Fibroblast of pulmonary artery (primary cell): Measurements from ENCODE around the gene RIPOR2.

Experiments
- DNase-seq: peaks from one replicate; pipeline ENCODE4 v3.0.0-alpha.2; 2010; ENCODE audit warnings: low read depth
- H3K4me3 ChIP-seq: replicated peaks from 2 replicates; pipeline ENCODE4 v1.5.1; 2011; ENCODE audit warnings: low read depth, mild to moderate bottlenecking, control low read depth, low read length, moderate library complexity
- TF ChIP-seq, protein P1 (sequence below): IDR thresholded peaks from 2 replicates; pipeline ENCODE4 v1.5.1; 2011; ENCODE audit warnings: mild to moderate bottlenecking, control low read depth, low read length, inconsistent platforms; ENCODE audit errors: missing control alignments

RIPOR2 gene

GRCh38 chr6:24906314-24906713 lies 29.4 kb downstream of the RIPOR2 start:
- TF ChIP-seq, protein P1, sequence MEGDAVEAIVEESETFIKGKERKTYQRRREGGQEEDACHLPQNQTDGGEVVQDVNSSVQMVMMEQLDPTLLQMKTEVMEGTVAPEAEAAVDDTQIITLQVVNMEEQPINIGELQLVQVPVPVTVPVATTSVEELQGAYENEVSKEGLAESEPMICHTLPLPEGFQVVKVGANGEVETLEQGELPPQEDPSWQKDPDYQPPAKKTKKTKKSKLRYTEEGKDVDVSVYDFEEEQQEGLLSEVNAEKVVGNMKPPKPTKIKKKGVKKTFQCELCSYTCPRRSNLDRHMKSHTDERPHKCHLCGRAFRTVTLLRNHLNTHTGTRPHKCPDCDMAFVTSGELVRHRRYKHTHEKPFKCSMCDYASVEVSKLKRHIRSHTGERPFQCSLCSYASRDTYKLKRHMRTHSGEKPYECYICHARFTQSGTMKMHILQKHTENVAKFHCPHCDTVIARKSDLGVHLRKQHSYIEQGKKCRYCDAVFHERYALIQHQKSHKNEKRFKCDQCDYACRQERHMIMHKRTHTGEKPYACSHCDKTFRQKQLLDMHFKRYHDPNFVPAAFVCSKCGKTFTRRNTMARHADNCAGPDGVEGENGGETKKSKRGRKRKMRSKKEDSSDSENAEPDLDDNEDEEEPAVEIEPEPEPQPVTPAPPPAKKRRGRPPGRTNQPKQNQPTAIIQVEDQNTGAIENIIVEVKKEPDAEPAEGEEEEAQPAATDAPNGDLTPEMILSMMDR, result no peak
- no peak for DNase-seq
- H3K4me3 ChIP-seq, result no peak overlapping the region

DNA sequence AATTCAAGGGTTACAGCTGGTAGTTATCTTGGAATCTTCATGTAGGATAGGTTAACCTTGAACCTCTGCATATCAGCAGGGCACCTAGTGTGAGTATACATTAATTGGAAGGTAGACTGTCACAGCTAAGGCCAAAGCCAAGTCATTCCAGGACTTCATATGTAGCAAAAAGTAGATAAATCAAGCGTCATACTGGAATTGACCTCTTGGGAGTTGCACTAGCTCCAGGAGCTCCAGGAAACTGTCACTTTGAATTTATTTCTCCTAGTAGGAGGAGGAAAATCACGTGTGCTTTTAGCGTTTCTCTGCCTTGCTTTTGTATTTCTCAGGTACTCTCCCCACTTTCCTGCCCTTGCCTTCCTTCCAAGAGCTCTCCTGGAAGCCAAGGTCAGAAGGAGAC lies 30.3 kb downstream of the RIPOR2 start:
- TF ChIP-seq, protein P1, result no peak
- H3K4me3 ChIP-seq, result no peak overlapping the region
- no peak for DNase-seq

GRCh38 chr6:24903681-24904080 lies 32.1 kb downstream of the RIPOR2 start:
- TF ChIP-seq, protein P1, result no peak
- DNase-seq, result no peak
- no peak overlapping the region for H3K4me3 ChIP-seq

DNA sequence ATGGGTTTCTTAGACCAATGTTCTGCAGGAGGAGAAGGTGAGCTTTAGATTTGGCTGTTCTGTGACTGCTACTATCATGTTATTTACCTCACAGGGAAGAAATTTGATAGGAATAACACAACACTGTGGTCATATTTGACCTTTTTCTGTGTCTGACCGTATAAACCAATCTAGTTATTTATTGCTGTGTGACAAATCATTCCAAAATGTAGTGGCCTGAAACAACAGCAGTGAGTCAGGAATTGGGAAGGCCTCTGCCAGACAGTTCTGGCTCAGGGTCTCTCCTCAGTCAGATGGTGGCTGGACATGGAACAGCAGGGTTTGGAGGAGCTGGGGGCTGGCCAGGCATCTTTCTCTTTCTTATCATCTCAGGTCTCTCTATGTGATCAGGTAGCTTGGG lies 33.0 kb downstream of the RIPOR2 start:
- no peak overlapping the region for H3K4me3 ChIP-seq
- peak; percentile 36 for DNase-seq
- TF ChIP-seq, protein P1, result no peak

- H3K4me3 ChIP-seq, result no peak overlapping the region
- TF ChIP-seq, protein P1, result no peak
- no peak for DNase-seq
Measured at GRCh38 chr6:24901698-24902328, 33.9 kb downstream of the RIPOR2 start.

DNA sequence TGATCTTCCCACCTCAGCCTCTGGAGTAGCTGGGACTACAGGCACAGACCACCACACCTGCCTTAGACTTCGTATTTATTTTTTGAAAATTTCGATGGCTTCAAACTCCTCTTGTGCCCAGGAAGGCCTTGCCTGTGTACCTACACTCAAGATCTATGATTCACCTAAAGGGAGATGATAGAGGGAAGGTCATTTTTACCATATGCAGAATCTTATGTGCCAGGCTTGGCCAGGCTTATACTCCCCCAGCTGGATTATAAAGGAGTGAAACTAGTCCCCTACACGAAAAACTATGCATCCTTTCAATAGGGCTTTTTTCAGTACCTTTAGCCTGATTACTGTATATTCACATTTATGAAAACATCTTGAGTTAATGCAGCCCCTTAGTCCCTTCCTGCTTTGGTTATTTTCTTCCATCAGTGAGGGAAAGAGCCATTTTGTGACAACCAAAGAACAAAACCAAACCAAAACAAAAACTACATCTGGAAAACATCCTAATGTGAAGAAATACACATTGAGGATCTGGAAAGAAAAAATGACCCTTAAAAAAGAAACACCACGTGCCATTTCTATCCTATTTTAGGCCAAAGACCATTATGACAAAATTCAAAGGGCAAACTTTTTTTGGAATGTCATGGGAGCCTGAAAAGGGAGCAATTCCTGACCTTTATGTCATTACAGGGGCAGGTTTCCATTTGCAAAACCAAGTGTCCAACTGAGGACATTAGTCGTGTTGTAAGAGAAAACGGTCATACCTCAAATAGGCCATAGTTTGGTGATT lies 34.7 kb downstream of the RIPOR2 start:
- no peak overlapping the region for H3K4me3 ChIP-seq
- TF ChIP-seq, protein P1, result no peak

DNA sequence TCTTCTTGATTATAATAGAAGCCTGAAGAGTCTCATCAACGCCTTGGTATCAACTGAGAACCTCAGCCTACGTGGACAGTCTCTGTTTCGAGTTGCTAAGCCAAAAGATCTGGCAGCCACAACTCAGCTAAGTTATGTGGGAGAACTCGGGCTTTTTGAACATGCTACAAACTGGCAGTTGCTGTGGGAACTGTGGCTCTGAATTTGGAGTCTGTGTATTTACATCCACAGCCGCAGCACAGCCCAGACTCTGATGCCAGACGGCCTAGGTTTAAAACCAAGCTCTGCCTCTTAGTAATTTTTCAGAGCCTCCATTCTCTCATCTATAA lies 35.8 kb downstream of the RIPOR2 start:
- no peak overlapping the region for H3K4me3 ChIP-seq
- TF ChIP-seq, protein P1, result no peak
- peak; percentile 28 for DNase-seq

More for the DNA sequence above, 34.7 kb downstream of the RIPOR2 start:
- no peak for DNase-seq
